Omental fat pad (tissue), 4 donors: ENCODE measurements around the gene UBXN11. TPM values are rescaled to one million over a fixed set of nuclear protein-coding genes. Genes with fewer than 3 reads are reported as not detected.

ENCODE experiments used
- ATAC-seq: fragments of 150-250 bp; one replicate; pipeline ENCODE4 v1.9.1; 2016; ENCODE audit warnings: mild to moderate bottlenecking, moderate library complexity; ENCODE audit not compliant: low FRiP score
- DNase-seq: peaks from one replicate; pipeline ENCODE4 v3.0.0-alpha.2; 2019; ENCODE audit warnings: low spot score
- CTCF ChIP-seq, 3 donors: fragments of 450-650 bp; IDR thresholded peaks; one replicate each; pipeline ENCODE4 v1.5.1; 2016 to 2017; ENCODE audit warnings: antibody characterized with exemption in 3 of 3, mild to moderate bottlenecking in 3 of 3, moderate library complexity in 2 of 3
- total RNA-seq, 4 donors: library from RNA; depleted of rRNA; stranded (reverse); fragments of >200 nt; gene quantifications; one replicate each; pipeline ENCODE4 v1.1.0, GENCODE V29; 2016

Gene UBXN11
- total RNA-seq, 4 donors from 2014 or later = 12.2 to 23.8 (median 17.7) TPM

GRCh38 chr1:26259578-26259977 lies 46.9 kb downstream of the UBXN11 start:
- DNase-seq (no peak), ATAC-seq (no peak)
- no peak for TF ChIP-seq CTCF (IDR thresholded peaks at IDR 0.05)

- no peak for TF ChIP-seq CTCF (IDR thresholded peaks at IDR 0.05)
- no peak for DNase-seq
- ATAC-seq = no peak
Measured at GRCh38 chr1:26259005-26259404, 47.4 kb downstream of the UBXN11 start.

DNA sequence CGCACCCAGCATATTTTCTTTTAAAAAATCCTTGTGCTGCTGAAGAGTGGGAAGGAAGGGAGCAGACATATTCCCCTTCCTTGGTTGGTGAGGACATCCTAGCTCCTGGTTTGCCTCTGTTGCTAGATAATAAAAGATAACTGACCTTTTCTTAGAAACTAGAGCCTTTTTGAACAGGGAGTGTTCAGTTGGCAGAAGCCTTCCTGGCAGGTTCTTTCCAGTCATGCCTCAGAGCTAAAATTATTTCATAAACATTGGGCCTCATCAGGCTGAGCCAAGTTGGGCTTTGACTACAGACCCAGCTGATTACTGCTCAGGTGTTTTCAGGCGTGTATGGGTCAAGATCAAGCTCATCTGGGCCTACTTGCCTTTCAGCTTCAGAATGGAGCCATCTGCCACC lies 49.2 kb downstream of the UBXN11 start:
- DNase-seq (no peak), ATAC-seq (peak; percentile 51)
- TF ChIP-seq CTCF (IDR thresholded peaks at IDR 0.05) = no peak

- ATAC-seq = no peak
- TF ChIP-seq CTCF (IDR thresholded peaks at IDR 0.05) = no peak
- no peak for DNase-seq
Measured at GRCh38 chr1:26254404-26254803, 52.0 kb downstream of the UBXN11 start.

DNA sequence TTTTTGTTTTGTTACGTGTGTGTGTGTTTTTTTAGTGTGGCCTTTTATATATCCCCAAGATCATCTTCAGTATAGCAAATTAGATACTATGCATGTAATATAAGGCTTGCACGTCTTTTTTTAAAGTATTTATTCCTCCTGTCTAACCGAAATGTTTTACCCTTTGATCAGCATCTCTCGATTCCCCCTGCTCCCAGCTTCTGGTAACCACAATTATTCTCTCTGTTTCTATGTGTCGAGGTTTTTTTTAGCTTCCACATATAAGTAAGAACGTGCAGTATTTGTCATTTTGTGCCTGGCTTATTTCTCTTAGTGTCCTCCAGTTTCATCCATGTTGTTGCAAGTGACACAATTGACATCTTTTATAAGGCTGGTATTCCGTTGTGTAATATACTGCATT lies 53.7 kb downstream of the UBXN11 start:
- no peak for ATAC-seq
- no peak for DNase-seq
- no peak for TF ChIP-seq CTCF (IDR thresholded peaks at IDR 0.05)

- ATAC-seq (no peak), DNase-seq (no peak)
- no peak for TF ChIP-seq CTCF (IDR thresholded peaks at IDR 0.05)
Measured at GRCh38 chr1:26239936-26240335, 66.5 kb downstream of the UBXN11 start.

- no peak for ATAC-seq
- DNase-seq = no peak
- no peak for TF ChIP-seq CTCF (IDR thresholded peaks at IDR 0.05)
Measured at GRCh38 chr1:26237230-26237966, 69.0 kb downstream of the UBXN11 start.
